ENCODE data around the gene BCR.

BCR gene

DNA sequence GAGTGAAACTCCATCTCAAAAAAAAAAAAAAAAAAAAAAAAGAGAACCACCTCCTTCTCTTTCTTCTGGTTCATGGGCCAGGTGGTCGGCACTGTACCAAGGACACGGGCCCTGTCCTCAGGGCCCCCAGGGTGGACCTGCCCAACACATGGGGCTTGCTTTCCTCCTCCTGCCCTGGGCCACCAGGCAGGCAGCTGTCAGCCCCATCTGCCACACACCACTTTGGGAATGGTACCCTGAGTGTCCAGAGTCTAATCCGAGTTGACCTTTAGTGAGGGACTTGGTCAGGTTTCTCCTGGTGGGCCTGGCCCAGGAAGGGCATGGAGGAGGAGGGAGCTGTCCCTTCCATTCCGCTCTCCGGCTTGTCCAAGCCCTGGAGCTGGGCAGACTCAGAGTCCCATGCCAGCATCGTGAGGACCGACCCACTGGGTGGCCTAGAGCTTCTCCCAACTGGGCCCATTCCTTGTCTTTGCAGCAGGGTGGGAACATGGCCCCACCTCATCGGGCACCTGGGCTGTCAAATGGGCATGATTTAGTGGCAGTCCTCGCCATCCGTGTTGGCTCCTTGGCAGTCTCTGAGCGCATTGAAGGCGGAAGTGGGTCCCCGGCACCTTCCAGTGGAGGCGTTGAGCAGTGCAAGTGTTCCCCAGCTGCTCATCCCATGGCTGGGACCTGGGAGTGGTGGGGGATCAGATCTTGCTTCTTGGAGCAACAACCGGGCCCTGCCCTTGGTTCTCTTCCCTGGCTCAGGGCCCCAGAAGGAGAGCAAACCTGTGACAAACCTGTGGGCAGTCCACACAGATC, 94.8 kb downstream of the BCR start:
- Histone ChIP-seq H3K27ac (ENCODE audit: low read length) (no peak overlapping the region), H3K9me3 (ENCODE audit: control insufficient read depth, low read depth, low read length) (no peaks in the 10 kb centered on the region), H3K27me3 (ENCODE audit: control insufficient read depth, insufficient read depth, low read length) (no peaks in the 10 kb centered on the region), H3K9ac (ENCODE audit: low read length) (no peak overlapping the region), H3K4me3 (ENCODE audit: low read length) (no peak overlapping the region), H3K36me3 (ENCODE audit: control insufficient read depth, low read depth, low read length) (peaks cover 32% of the 10 kb centered on the region), H3K4me1 (ENCODE audit: control insufficient read depth, low read depth, low read length) (peaks cover 4% of the 10 kb centered on the region)

DNA sequence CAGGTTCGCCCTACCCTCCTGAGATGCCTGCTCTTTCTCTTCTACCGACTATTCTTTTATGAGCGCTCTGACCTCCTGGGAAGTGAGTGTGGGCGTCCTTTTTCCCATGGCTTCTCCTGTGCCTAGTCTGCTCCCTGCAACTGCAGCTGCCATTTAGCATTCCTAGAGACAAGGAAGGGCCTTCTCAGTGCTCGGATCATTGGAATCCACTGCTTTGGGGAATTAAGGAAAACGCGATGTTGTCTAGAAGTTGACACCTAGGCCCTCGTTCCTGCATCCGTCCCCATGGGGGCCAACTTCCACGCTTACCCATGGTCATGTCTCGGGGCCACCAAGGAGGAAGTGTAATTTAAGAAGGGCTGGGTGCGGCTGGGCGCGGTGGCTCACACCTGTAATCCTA, 95.4 kb downstream of the BCR start:
- Histone ChIP-seq H3K4me3 (ENCODE audit: low read length) (no peak overlapping the region), H3K27ac (ENCODE audit: low read length) (no peak overlapping the region), H3K9me3 (ENCODE audit: control insufficient read depth, low read depth, low read length) (no peaks in the 10 kb centered on the region), H3K27me3 (ENCODE audit: control insufficient read depth, insufficient read depth, low read length) (no peaks in the 10 kb centered on the region), H3K9ac (ENCODE audit: low read length) (no peak overlapping the region), H3K4me1 (ENCODE audit: control insufficient read depth, low read depth, low read length) (no peaks in the 10 kb centered on the region), H3K36me3 (ENCODE audit: control insufficient read depth, low read depth, low read length) (peaks cover 32% of the 10 kb centered on the region)

DNA sequence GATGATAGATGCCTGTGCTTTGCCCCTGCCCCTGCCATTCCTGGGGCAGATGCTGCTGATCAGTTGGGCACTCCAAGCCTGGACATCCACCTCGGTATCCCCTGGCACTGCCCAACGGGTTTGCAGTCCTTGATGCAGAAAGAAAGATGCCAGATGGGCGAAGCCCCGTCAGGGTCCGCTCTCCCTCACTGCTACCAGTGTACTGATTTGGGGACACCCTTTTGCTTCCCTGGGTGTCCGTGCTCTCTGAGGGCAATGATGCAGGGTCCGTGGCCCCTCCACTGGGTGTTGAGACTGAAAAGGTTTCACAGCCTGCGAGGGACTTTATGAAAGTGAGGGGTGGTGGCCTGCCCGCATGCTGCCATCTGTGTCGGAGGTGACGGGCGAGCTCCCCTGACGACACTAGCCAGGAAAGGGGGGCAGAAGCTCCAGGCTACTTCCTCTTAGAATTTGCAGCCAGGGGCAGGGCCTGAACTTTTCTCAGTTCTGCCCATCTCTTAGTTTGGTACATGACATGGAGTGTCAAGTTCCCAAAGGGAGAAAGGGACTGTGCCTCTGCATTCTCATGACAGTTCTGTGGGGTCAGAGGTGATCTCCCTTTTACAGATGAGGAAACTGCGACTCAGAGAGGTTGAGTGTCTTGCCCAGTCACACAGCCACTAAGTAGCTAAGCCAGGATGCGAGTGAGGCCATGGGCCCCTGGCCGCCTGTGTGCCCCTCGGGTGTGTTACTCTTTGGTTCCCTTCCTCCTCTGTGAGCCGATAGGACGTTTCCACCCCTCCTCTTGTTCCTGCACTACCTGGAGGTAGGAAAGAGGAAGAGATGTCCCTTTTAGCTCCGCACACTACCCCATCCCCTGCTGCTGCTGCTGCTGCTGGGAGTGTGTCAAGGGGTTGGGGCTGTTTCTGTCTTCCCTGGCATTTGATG, 96.6 kb downstream of the BCR start:
- Histone ChIP-seq H3K4me3 (ENCODE audit: low read length) (no peak overlapping the region), H3K27me3 (ENCODE audit: control insufficient read depth, insufficient read depth, low read length) (no peaks in the 10 kb centered on the region), H3K9ac (ENCODE audit: low read length) (no peak overlapping the region), H3K9me3 (ENCODE audit: control insufficient read depth, low read depth, low read length) (no peaks in the 10 kb centered on the region), H3K27ac (ENCODE audit: low read length) (no peak overlapping the region), H3K36me3 (ENCODE audit: control insufficient read depth, low read depth, low read length) (peaks cover 31% of the 10 kb centered on the region), H3K4me1 (ENCODE audit: control insufficient read depth, low read depth, low read length) (no peaks in the 10 kb centered on the region)

DNA sequence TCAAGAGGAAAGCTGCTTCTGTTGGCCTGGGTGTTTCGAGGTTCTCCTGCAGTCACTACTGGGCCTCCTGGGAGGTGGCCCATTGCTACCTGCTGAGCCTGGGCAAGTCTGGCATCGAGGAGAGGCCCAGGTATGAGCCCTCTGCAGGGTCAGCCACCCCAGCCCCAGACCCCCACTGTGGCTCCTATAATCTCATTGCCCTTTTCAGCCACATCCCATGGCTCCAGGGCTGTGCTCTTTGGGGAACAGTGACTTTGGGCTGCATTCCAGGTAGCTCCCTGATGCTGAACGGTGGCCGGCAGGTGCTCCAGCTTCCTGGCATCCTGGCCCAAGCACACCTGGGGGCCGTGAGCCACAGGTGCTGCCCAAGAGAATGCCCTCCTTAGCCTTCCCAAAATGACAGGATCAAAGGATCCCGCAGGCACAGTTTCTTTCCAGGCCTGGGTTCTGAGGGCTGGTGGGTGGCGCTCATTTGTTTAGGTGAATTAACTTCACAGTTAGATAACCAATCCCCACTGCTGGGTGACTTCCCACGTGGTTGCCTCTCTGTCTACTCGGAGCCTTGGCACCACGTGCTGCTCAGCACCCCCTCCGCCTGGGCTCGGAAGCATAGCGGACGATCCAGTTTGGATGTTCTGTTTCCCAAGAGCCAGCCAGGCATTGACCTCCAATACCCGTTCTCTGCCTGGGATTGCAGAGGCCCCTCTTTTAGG, 97.4 kb downstream of the BCR start:
- H3K27me3 ChIP-seq (ENCODE audit: control insufficient read depth, insufficient read depth, low read length), result no peaks in the 10 kb centered on the region
- no peak overlapping the region for H3K9ac ChIP-seq (ENCODE audit: low read length)
- H3K4me1 ChIP-seq (ENCODE audit: control insufficient read depth, low read depth, low read length), result no peaks in the 10 kb centered on the region
- H3K36me3 ChIP-seq (ENCODE audit: control insufficient read depth, low read depth, low read length), result peaks cover 25% of the 10 kb centered on the region
- no peak overlapping the region for H3K27ac ChIP-seq (ENCODE audit: low read length)
- H3K9me3 ChIP-seq (ENCODE audit: control insufficient read depth, low read depth, low read length), result no peaks in the 10 kb centered on the region
- no peak overlapping the region for H3K4me3 ChIP-seq (ENCODE audit: low read length)

DNA sequence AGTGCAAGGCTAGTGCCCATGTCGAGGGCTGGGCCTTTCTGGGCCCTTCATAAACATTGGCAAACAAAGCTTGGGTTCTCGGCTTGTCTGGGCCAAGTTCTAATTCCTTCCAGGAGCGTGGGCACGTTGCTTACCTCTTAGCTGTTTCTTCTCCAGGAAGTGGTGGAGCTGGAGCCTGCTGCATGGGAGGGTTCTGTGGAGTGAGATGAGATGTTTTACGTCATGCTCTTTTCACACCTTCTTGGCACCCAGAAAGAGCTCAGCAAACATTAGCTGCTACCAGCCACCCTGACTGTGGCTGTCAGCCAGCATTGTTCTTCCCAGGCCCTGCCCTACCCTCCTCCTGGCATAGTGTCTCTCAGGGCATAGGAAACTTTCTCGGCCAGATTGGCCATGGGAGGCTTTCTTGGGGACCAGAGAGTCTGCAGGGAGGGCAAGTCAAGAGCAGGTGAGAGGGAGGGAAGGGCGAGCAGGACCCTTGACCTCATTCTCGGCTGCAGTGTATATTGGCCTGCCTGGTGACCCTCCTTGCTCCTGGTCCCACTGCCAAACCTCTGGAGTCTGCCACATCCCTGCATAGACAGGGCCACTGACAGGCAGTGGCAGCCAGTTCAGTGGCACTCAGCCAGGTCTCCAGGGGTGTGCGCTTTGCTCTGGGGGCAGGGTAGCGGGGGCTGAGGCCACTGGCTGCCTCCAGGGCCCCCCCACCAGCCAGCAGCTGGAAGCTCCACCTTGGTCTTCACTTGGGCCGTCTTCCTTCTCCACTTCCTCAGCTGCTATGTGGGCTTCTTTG, 98.8 kb downstream of the BCR start:
- H3K9ac ChIP-seq (ENCODE audit: low read length), result no peak overlapping the region
- H3K4me3 ChIP-seq (ENCODE audit: low read length), result no peak overlapping the region
- no peak overlapping the region for H3K27ac ChIP-seq (ENCODE audit: low read length)
- H3K27me3 ChIP-seq (ENCODE audit: control insufficient read depth, insufficient read depth, low read length), result no peaks in the 10 kb centered on the region
- no peaks in the 10 kb centered on the region for H3K4me1 ChIP-seq (ENCODE audit: control insufficient read depth, low read depth, low read length)
- peaks cover 15% of the 10 kb centered on the region for H3K36me3 ChIP-seq (ENCODE audit: control insufficient read depth, low read depth, low read length)
- H3K9me3 ChIP-seq (ENCODE audit: control insufficient read depth, low read depth, low read length), result no peaks in the 10 kb centered on the region

DNA sequence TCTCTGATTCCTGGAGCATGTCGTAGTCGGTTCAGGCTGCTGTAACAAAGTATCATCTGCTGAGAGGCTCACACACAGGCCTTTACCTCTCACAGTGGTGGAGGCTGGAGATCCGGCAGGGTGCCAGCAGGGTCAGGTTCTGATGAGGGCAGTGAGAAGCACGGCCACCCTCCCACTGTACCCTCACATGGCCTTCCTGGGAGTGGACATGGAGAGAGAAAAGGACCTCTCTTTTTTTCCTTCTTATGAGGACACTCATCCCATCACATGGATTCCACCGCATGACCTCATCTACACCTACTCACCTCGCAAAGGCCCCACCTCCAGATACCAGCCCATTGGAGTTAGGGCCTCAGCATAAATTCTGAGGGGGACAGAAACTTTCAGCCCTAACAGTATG, 99.5 kb downstream of the BCR start:
- H3K27ac ChIP-seq (ENCODE audit: low read length), result no peak overlapping the region
- no peaks in the 10 kb centered on the region for H3K4me1 ChIP-seq (ENCODE audit: control insufficient read depth, low read depth, low read length)

DNA sequence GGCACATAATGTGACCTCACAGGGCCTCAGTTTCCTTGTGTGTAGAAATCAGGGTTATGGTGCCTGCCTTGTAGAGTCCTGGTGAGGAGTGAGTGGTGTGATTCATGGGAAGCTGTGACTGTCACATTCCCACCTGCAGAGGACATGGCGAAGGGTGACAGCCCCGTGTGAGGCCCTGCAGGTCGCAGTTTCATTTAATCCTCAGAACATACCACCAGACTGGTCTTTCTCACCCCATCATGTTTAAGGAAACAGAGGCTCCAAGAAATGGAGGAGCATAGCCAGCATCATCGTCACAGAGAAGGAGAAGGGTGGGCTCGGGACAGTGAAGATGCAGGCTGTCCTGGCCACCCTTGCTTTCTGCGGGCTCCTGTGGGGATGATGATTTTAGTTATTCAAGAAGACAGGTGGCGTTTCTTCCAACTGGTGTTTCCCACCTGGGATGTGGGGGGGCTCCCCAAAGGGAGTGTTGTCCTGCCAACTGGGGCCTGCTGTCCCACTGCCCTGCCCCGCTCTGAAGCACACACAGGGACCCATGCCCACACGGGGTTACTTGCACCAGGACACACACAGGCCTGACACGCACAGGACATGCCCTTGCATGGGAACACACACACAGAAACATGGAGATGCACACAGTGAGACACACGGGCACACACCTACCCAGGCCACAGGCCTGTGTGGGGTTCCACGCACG, 100.2 kb downstream of the BCR start:
- H3K4me1 ChIP-seq (ENCODE audit: control insufficient read depth, low read depth, low read length), result no peaks in the 10 kb centered on the region
- H3K9me3 ChIP-seq (ENCODE audit: control insufficient read depth, low read depth, low read length), result no peaks in the 10 kb centered on the region
- no peaks in the 10 kb centered on the region for H3K27me3 ChIP-seq (ENCODE audit: control insufficient read depth, insufficient read depth, low read length)
- H3K9ac ChIP-seq (ENCODE audit: low read length), result no peak overlapping the region
- H3K4me3 ChIP-seq (ENCODE audit: low read length), result no peak overlapping the region
- peaks cover 23% of the 10 kb centered on the region for H3K36me3 ChIP-seq (ENCODE audit: control insufficient read depth, low read depth, low read length)
- H3K27ac ChIP-seq (ENCODE audit: low read length), result no peak overlapping the region

More for the DNA sequence above, 99.5 kb downstream of the BCR start:
- peaks cover 18% of the 10 kb centered on the region for H3K36me3 ChIP-seq (ENCODE audit: control insufficient read depth, low read depth, low read length)
- H3K9ac ChIP-seq (ENCODE audit: low read length), result no peak overlapping the region
- no peaks in the 10 kb centered on the region for H3K27me3 ChIP-seq (ENCODE audit: control insufficient read depth, insufficient read depth, low read length)
- H3K9me3 ChIP-seq (ENCODE audit: control insufficient read depth, low read depth, low read length), result no peaks in the 10 kb centered on the region
- no peak overlapping the region for H3K4me3 ChIP-seq (ENCODE audit: low read length)

DNA sequence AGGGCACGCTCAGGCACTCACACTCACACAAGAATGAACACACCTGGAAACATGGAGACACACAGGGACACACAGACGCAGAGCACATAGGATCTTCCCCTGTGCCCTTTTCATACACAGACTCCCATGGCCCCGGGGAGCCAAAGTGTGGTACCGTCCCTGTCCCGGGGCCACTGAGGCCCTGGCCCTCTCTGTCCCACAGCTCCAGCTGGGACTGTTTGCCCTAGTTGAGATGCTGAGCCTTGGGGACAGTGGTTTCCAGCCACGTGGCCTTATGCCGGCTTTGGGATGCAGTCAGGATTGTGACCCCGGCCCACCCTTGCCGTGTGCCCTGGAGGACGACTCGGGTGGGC, 100.7 kb downstream of the BCR start:
- H3K9ac ChIP-seq (ENCODE audit: low read length), result no peak overlapping the region
- peaks cover 28% of the 10 kb centered on the region for H3K36me3 ChIP-seq (ENCODE audit: control insufficient read depth, low read depth, low read length)
- no peaks in the 10 kb centered on the region for H3K27me3 ChIP-seq (ENCODE audit: control insufficient read depth, insufficient read depth, low read length)
- no peak overlapping the region for H3K4me3 ChIP-seq (ENCODE audit: low read length)
- H3K4me1 ChIP-seq (ENCODE audit: control insufficient read depth, low read depth, low read length), result no peaks in the 10 kb centered on the region
- H3K9me3 ChIP-seq (ENCODE audit: control insufficient read depth, low read depth, low read length), result no peaks in the 10 kb centered on the region
- no peak overlapping the region for H3K27ac ChIP-seq (ENCODE audit: low read length)

DNA sequence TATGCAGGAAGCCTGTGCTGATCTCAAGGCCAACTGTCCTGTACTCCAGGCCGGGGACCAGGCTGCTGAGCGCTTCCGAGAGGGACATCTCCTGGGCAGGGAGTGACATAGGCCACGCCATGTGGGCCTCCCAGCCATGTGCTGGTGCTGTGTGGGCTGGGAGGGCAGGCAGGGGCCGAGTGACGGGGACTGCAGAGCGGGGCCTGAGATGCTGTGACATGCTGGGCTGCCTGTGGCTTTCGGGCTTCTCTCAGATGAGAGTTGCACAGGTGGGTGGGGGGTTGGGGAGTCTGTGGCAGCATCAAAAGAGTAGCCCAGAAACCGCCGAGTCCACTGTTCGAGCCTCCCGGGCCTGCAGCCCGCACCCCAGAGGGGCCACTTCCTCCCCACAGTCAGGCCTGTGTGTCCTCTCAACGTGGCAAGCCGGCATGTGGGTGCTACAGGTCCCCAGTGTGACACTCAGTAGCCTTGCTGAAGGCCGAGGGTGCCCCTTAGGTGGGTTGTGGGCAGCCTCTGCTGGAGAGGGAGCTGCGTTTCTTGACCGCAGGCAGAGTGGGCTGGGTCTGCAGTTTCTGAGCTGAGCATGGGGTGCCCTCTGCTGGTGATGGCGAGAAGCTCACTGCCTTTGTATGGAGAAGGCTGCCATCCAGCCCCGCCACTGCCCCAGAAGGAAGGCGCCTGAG, 101.2 kb downstream of the BCR start:
- H3K36me3 ChIP-seq (ENCODE audit: control insufficient read depth, low read depth, low read length), result peaks cover 31% of the 10 kb centered on the region
- no peak overlapping the region for H3K9ac ChIP-seq (ENCODE audit: low read length)
- H3K9me3 ChIP-seq (ENCODE audit: control insufficient read depth, low read depth, low read length), result no peaks in the 10 kb centered on the region
- no peak overlapping the region for H3K4me3 ChIP-seq (ENCODE audit: low read length)
- no peak overlapping the region for H3K27ac ChIP-seq (ENCODE audit: low read length)
- no peaks in the 10 kb centered on the region for H3K27me3 ChIP-seq (ENCODE audit: control insufficient read depth, insufficient read depth, low read length)
- H3K4me1 ChIP-seq (ENCODE audit: control insufficient read depth, low read depth, low read length), result no peaks in the 10 kb centered on the region

DNA sequence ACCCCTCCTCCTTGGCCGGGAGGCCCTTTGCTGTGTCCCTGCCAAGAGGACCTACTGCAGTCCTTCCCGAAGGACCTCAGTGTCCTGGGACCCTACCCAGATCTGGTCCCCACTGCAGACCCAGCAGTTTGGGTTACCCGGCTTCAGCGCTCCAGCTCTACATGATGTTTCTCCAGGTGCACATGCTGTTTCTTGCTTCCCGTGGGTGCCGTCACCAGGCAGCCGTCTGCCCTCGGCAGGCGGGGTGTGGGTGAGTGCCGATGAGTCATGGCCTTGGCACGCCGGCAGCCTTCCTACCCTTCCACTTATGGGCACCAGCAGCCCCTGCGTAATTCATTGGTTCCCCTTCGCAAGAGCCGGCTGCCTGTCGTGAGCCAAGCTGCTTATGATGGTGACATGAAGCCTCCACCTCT, 101.8 kb downstream of the BCR start:
- Histone ChIP-seq H3K4me3 (ENCODE audit: low read length) (no peak overlapping the region), H3K9ac (ENCODE audit: low read length) (no peak overlapping the region), H3K9me3 (ENCODE audit: control insufficient read depth, low read depth, low read length) (no peaks in the 10 kb centered on the region), H3K4me1 (ENCODE audit: control insufficient read depth, low read depth, low read length) (no peaks in the 10 kb centered on the region), H3K27ac (ENCODE audit: low read length) (no peak overlapping the region), H3K27me3 (ENCODE audit: control insufficient read depth, insufficient read depth, low read length) (no peaks in the 10 kb centered on the region), H3K36me3 (ENCODE audit: control insufficient read depth, low read depth, low read length) (peaks cover 37% of the 10 kb centered on the region)

Measured in iPS-18a (cell line).